ENCODE results near the gene PLEKHG5. TPM values are rescaled to one million over a fixed set of nuclear protein-coding genes. Genes with fewer than 3 reads are reported as not detected.

Gene PLEKHG5
- total and polyA plus RNA-seq, 2 donors (not counting 1 experiment from before 2014, with no cell fraction given): 0.13 to 0.20 TPM

Small RNA genes lying within 50 kb of the gene (small RNA-seq; reads per million reads assigned to genes)
- not detected for gene MIR4252 (ENCODE audit: insufficient read length, low read depth, low replicate concordance)
- gene RNU6-731P (ENCODE audit: insufficient read length, low read depth, low replicate concordance): not detected

Other genes starting within 250 kb of the PLEKHG5 start
- not detected in 2 replicates for gene HES3, start 247.5 kb downstream of the PLEKHG5 start, total RNA-seq
- not detected in 2 replicates for gene HES3, start 247.5 kb downstream of the PLEKHG5 start, polyA plus RNA-seq
- 0.20 and 0.27 TPM in 2 replicates for gene GPR153, start 230.6 kb downstream of the PLEKHG5 start, total RNA-seq
- 0.04 and 0.09 TPM in 2 replicates for gene GPR153, start 230.6 kb downstream of the PLEKHG5 start, polyA plus RNA-seq
- gene ACOT7, start 97.9 kb downstream of the PLEKHG5 start, total RNA-seq: 4.0 and 4.2 TPM in 2 replicates
- 4.5 and 4.6 TPM in 2 replicates for gene ACOT7, start 97.9 kb downstream of the PLEKHG5 start, polyA plus RNA-seq
- not detected in 2 replicates for gene HES2, start 71.7 kb downstream of the PLEKHG5 start, total RNA-seq
- not detected in 2 replicates for gene HES2, start 71.7 kb downstream of the PLEKHG5 start, polyA plus RNA-seq
- gene ESPN, start 66.9 kb downstream of the PLEKHG5 start, total RNA-seq: 0.25 TPM in 1 of 2 replicates, not detected in the other
- gene ESPN, start 66.9 kb downstream of the PLEKHG5 start, polyA plus RNA-seq: 0.07 and 0.19 TPM in 2 replicates
- gene TNFRSF25, start 25.5 kb downstream of the PLEKHG5 start, total RNA-seq: 2.6 and 2.7 TPM in 2 replicates
- gene TNFRSF25, start 25.5 kb downstream of the PLEKHG5 start, polyA plus RNA-seq: 7.1 and 16.1 TPM in 2 replicates
- gene NOL9, start 62.8 kb upstream of the PLEKHG5 start, total RNA-seq: 49.5 and 56.7 TPM in 2 replicates
- gene NOL9, start 62.8 kb upstream of the PLEKHG5 start, polyA plus RNA-seq: 23.8 and 35.6 TPM in 2 replicates
- gene TAS1R1, start 63.6 kb upstream of the PLEKHG5 start, total RNA-seq: not detected in 2 replicates
- 0.09 TPM in 1 of 2 replicates, not detected in the other for gene TAS1R1, start 63.6 kb upstream of the PLEKHG5 start, polyA plus RNA-seq
- gene ZBTB48, start 88.3 kb upstream of the PLEKHG5 start, total RNA-seq: 65.6 and 79.0 TPM in 2 replicates
- 100 and 103 TPM in 2 replicates for gene ZBTB48, start 88.3 kb upstream of the PLEKHG5 start, polyA plus RNA-seq
- gene KLHL21, start 111.2 kb upstream of the PLEKHG5 start, total RNA-seq: 29.9 and 31.0 TPM in 2 replicates
- 9.6 and 14.4 TPM in 2 replicates for gene KLHL21, start 111.2 kb upstream of the PLEKHG5 start, polyA plus RNA-seq
- gene PHF13, start 122.1 kb upstream of the PLEKHG5 start, total RNA-seq: 10.6 and 11.0 TPM in 2 replicates
- 5.2 and 5.3 TPM in 2 replicates for gene PHF13, start 122.1 kb upstream of the PLEKHG5 start, polyA plus RNA-seq
- gene THAP3, start 133.2 kb upstream of the PLEKHG5 start, total RNA-seq: 24.6 and 30.4 TPM in 2 replicates
- gene THAP3, start 133.2 kb upstream of the PLEKHG5 start, polyA plus RNA-seq: 20.2 and 23.9 TPM in 2 replicates
- 51.6 and 57.2 TPM in 2 replicates for gene DNAJC11, start 210.1 kb upstream of the PLEKHG5 start, total RNA-seq
- gene DNAJC11, start 210.1 kb upstream of the PLEKHG5 start, polyA plus RNA-seq: 29.2 and 37.9 TPM in 2 replicates

All from B cell (primary cell).